ENCODE data around the gene PRDM15.
A peak's percentile ranks its signal among the peaks of the same experiment; 100 is the strongest.

The PRDM15 gene

DNA sequence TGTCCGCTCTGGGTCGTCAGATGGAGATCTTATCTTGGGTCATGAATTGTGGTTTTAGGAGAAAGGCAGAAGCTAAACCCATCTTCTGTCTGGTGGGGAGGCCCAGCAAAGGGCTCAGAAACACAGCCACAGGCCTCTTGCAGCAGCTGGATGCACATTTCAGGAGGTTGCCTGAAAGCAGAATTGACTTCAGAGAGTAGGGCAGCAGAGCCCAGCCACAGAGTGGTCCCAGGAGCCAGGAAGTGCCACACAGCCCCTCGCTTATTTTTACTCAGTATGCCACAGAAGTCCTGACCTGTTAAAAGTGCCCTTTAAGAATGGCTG is 104.0 kb downstream of the PRDM15 start:
- DNase-seq: no peak

DNA sequence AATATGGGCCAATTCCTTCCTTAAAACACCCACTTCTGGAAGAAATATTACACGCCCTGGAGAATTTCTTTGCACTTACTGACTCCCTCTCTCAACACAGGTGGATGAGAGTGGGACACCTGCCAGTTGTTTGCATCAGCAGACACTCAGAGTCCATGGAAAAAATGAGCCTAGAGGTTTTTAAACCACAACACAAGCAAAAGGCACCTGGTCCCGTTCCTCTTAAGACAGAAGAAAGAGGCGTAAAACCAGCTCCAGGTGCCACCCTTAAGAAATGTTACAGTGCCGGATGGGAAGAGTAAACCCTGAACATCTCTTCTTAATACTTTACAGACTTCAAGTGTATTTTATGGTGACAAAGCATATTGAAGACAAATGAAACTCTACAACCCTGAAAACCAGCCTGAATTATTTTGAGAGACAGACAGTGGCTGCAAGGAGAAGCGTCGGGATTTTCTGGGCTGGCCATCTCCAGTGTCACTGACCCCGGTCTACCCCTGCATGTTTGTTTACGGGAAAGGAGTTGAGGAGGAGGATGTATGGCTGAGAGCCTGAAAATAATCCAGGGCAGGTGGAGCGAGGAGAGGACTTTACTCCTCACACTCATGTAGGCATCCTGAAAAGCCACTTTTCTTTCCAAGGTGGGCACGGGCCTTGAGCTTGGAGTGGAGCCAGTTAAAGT is 104.5 kb downstream of the PRDM15 start:
- DNase-seq: no peak

DNA sequence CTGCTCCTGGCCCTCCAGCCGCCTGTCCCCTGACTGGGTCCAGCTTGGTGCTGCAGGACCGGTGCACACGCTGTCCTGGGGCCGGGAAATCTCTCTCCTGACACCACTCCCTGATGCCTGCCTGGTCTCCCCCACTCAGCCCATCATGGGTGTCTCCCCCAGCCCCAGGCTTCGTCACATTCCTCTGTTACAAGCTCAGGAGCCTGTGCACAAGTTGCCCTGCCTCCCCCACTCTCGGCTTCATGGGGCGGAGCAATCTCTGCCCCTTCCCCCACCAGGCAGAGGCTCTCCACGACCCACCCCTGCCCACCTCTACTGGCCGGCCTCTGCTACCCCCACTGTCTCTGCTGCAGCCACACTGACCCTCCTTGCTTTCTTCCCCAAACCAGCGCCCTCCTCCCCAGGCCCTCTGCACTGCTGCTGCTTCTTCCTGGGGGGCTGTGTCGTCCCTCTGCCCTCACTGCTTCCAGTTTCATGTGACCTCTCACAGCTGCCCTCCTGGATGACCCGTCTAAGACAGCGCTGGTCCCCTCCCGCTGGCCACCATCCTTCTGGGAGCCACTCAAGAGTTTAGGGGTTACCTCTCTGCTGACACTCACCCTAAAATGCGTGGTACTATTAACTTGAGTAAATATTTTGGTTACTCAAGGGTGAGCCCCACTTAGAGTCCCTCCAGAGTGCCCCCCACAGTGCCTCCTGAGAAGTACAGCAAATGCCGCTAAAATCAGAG is 106.6 kb downstream of the PRDM15 start:
- no peak for DNase-seq

DNA sequence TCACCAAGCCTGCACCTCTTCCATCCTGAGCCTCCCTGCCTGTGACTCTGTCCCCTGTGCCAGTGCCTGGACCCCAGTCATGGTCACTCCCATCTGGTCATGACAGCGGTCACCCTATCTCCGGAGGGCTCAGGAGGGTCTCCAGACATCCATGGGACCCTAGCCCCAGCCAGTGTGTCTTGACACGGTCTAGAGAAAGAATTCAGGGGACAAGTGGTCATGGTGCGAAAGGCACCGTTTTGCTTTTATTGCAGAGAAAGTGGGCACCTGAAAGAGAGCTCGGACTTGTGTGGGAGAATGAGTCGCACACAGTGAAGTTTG is 107.6 kb downstream of the PRDM15 start:
- no peak for DNase-seq

DNA sequence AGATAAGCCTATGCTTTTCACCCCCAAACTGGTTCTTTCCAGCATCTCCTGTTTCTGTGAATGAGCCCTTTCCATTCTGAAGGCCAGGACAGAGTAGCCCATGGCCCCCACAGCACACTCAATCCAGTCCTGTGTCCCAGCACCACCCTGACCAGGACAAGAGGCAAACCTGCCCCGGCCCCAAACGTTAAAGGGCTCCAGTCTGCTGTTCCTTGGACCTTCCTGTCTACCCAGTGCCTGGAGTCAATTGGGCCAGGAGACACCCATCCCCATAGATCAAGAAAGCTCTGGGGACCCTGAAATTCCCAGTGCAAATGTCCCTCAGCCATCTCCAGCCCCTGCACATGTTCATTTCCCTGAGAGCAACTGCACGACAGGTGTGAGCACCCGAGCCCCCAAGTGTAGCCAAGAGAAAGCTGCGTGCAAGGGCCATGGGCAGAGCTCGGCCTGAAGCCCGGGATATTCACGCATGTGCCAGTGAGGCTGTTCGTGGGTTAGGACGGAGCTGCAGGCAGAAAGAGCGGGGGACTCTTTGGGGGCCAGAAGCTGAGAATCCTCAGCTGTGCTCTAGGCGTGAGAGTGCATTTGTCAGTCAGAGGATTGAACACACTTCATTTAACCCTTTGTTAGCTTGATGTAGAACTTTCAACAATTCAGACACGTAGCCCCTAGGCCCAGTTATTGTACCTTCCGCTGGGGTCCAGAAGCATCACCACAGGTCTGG is 108.1 kb downstream of the PRDM15 start:
- no peak for DNase-seq

DNA sequence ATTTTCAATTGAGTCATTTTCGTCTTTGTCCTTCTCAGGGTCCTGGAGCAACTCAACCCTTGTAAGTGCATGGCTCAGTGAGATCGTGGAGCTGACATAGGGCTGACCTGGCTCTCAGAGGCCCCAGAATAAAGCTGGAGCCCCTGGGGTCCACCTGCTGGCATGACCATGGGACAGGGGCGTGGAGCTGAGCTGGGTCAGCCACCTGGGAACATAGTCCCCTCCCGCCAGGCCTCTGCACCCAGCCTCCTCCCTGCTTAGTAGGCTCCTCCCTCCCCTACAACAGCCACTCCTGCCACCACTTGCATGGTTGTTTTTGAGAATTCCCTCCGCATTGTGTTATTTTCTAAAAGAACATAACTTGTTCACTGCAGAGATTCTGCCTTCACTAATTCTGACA is 109.2 kb downstream of the PRDM15 start:
- DNase-seq: no peak

DNA sequence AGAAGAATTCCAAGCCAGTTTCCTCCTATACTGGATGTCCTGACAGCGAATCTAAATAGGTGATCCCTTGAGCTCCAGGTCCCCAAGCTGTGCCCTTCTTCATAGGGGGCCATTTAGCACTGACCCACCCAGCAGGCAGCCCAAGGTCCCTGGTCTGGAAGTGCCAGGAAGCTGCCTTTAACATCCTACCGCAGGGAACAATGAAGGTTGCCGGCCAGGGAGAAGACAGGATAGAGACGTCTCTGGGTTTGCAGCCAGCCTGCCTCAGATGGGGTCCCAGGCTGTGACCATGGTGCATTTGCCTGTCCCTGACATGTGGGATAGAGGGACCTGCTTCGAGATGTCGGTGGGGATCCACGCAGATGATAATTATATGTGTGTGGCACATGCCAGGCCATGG is 109.6 kb downstream of the PRDM15 start:
- DNase-seq: no peak

DNA sequence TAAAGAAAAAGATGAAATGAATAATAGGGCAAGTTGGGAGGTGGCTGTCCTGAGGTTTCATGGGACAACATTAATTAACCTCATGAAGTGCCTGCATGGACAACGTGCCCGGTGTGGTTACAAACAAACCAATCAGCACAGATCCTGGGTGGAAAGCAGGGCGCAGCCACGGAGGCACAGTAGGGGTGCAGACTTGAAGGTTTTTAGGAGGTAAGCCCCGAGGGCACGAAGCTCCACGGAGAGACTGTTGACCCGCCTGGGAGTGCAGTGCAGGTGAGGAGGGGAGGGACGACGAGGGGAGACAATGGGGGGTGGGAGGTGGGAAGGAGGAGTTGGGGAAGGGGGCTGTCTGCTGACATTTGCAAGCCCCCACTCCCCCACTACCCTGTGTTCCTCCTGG is 110.0 kb downstream of the PRDM15 start:
- no peak for DNase-seq

DNA sequence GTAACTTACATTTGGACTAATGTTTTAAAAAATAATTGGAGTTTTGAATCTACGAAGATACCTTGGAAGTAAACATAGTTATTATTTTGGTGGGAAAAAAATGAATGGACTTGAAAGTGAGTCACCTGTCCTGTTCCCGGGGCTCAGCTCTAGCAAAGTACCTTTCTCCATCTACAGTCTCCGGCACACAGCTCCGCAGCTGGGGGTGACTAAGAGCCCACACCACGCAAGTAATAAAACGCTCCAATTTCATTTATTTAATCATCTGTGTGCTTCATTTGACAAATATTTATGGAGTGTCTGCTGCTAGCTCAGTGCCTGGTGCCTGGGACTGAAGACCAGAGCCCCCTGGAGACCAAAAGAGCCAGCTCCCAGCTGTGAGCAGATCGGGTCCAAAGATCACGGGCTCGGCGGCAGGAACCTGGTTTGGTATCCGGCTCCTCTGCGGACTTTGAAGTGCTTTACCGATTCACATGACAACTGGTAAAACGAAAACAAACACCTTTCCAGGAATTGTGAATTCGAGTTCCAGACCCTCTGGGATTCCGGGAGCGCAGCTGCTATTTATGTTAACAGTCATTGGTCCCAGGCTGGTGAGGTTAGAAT is 110.6 kb downstream of the PRDM15 start:
- no peak for DNase-seq

DNA sequence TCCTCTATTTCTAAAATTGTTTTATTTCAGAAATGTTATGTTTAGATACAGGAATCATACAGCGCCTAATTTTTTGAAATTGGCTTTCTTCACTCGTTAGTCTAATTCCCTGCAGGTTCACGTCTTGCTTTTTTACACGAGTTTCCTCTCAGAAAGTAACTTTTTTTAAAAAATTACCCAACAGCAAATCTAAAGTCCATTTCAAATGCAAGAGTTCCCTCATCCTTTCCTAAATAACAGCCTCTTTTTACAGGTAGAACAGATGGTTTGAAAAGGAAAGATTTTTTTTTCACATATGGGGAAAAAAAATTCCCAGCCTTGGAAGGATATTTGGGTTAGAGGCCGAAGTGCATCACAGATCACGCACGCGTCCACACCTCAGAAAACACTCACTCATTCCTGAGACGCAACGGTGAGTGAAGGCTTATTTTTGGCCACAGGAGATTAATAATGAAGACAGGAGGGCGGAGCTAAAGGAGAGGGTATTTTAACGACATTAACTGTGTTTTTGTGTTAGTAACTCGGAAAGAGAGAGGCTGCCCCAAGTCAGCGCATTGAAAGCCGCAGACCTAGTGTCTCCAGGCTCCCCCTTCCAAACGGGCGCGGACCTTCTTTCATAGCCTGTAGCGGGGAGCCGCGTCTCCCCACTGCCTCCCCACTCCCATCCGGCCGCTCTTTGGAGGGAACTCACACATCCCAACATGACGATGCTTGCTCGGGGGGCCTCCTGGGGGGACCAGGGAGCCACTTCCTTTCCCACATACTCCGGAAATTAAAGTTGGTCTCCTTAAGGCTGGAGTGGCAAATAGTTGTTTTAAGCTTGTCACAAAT is 111.3 kb downstream of the PRDM15 start:
- DNase-seq: no peak

DNA sequence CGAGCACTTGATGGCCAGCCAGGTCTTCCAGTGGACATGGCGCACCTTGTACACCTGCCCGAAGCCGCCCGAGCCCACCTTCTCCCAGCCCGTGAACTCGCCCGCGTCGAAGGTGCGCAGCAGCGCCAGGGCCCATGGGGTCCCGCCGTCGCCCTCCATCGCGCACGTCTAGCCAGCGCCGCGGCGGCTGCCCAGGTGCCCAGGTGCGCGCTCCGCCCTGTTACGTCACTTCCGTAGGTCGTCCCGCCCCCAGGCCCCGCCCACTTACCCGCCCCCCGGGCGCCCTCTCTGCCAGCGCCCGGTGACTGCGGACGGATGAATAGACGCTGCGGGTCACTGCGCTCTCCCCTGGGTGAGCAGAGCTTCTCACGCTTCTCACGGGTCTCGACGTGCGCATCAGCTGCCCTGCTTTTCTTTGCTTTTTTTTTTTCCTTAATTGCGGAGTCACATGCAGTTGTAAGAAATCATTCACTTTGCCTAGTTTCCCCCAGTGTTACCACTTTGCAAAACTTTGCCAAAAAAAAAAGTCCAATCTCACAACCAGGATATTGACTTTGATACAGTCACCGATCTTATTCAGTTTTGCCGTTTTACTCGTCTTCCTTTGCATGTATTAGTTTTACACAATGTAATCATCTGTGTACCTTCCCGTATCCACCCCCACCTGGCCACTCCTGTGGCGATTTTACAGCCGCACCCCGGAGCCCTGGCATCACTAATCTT is 112.1 kb downstream of the PRDM15 start, which contains the start of gene RIPK4:
TSS of gene RIPK4 (minus strand) at position 170 of the 723 bp plus-strand sequence. CDS start at position 159, 11 bp downstream.
- DNase-seq: peak; percentile 58

DNA sequence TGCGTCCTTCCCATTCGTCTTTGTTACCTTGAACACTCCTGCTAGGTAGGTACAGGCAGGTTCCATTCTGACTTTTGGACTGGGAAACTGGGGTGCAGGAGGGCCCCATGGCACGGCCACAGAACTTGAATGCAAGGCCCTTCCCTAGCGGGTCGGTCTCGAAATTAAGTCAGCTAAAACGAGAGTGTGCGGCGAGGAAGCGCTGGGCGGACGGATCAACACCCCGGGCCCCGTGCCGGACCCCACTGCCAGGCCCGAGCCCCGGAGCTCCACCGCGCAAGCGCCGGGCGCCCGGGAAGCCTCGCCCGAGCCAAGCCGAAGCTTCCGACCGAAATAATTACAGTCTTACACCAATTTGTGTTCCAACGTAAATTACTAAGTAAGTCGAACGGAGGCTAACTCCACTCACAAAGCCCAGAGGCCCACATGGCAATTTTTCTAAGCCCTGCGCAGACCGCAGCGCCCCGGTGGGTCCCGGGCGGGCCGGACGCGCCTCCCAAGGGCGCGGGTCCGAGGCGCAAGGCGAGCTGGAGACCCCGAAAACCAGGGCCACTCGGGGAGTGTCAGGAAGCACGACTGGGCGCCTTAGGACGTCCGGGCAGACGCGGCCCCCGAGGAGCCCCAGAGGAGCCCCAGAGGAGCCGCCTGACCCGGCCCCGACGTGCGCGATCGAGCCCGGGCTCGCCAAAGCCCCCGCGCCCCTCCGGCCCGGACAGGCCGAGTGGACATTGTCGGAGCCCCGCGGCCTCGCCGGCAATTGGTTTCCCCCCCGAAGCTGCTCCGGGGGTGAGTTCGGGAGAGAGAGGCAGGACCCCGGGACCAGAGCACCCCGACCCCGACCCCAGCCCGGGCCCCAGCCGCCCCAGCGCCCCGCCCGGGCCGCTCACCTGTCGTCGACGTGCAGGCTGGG is 112.9 kb downstream of the PRDM15 start:
- peak; percentile 43 for DNase-seq

DNA sequence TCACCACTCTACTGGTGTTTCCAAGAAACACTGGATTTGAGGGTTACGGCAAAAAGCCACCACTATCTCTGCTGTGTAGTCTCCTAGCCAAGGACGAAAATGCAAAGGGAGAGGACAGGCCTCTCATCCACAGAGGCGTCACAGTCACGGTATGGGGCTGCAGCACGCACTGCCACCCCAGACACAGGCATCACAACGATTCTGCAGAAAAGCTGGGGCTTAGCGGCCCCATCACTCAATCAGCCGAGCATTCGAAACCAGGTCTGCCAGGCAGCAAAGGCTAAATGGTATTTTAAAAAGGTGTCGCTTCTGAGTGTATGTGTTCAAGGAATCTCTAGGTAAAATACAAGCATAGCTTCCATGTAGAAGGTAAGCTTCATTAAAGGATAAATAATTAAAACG is 113.7 kb downstream of the PRDM15 start:
- no peak for DNase-seq

DNA sequence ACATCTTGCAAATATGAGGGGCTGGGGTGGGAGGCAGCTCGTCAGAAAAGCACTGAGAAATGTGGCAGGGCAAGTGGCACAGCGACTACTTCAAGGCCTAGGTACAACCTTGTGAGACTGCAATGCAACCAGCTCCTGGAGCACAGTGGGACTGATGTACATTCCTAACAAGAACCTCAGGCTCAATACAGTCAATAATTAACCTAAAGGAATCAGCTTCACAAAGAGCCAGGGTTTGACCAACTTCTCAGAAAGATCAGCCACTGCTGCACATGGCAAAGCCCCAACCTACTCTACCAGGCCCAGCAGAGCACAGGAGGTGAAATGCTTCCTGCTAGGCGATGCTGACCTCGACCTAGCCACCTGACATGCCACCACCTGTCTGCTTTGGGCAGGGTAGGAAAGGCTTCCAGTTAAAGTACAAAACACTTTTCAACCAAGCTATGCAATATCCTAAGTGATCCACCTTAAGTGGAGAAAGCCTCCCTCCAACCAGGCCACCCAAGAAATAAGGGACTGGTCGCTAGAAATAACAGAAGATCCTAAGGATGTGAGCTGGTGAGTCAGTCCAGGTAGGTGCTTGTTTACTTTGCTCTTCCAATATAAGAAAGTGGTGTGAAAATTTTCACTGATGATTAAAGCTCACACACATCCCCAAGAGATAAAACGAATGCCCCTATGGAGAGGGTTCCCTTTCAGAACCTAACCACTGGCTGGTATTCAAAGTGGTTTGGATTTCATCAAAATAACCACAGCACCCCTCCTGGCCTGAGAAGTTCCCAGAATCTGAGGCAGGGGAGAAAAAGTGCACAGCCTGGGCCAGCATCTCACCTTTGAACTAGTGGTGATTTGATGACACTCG is 114.4 kb downstream of the PRDM15 start:
- no peak for DNase-seq

DNA sequence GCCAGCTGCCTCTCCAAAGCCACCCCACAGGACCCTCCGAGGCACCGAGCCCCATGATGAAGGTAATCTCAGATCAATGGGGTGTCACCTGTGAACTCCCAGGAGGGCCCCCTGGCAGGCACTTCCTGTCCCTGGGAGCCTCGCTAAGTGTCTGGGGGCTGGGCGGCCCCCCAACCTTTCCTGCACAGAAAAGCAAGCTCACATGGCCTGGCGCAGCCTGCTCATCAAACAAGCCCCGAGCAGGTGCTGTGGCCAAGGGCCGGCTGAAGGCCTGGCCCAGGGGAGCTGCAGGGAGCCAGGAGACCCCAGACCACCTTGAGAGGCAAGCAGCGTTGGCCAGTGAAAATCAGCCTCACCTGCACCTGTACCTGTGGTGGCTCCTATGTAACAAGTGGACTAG is 115.1 kb downstream of the PRDM15 start:
- no peak for DNase-seq

DNA sequence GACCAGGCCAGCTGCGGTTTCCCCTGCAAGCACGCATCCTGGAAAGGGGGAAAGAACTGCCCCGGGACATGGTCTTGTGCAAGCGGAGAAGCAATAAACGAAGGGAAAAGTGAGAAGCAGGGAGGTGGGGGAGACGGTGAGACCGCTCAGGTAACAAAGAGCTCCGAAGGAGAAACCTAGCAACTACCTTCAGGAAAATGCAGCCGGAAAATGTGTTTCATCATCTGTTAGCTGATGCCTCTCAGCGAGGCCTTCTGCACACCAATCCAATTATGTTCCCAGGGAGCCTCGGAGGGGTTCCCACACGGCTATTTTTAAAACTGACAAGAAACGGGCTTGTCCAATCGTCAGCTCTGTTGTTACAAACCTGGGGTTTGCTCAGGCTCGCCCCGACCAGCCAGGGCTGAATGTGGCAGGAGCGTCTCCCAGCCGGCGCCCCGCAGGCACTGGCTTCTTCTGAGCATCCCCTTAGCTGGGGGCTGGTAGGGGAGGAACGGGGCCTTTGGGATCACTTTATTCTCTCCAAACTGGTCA is 115.7 kb downstream of the PRDM15 start:
- DNase-seq: no peak

DNA sequence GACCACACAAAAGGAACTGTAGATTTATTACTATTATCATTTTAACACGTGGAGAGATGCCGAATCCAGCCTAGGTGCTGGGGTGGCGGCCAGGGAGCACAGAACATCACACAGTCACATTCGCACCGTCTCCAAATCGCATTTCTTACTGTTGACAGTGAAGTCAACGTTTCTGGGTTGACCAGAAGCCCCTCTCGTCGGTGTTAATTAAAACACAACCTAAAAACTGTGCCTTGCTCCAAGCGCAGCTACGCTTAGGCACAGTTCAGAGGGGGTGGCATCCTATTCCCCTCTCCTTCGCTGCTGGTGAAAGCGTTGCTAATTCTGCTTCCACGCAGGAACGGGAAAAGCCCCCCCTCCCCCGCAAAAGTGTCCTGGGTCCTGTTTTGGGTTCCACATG is 116.4 kb downstream of the PRDM15 start:
- DNase-seq: no peak

DNA sequence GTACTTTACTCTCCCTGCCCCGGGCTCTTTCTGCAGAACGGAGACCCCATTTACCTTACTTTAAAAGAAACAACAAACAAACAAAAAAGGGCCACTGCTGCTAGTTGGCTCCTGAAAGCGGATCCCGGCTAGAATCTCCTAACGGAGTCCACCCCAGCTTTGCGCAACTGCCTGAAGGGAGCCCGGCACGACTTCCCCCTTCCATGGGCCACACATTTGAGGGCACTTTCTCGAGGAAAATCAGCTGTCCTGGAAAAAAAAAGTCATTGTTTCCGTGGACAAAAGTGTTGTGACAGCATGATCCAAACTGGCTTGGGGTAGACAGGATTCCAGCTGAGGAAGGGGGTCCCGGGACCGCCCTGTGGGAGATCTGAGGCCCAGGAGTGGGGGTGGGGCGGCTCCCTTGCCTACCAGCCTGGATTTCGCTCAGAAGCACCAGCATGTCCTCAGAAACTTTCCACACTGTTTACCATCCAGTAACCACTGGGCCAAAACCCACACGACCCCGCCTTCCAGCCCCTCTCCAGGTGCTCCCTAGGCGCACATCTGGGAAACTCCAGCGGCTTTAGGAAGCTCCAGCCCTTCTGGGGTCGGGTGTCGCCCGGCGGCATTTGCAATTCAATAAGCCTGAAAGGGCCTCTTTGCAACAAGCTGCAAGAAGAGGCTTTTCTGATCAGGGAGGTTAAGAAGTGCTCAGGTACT is 117.1 kb downstream of the PRDM15 start:
- DNase-seq: no peak
